Measurements from ENCODE around the gene ESRRA. TPM values are rescaled to one million over a fixed set of nuclear protein-coding genes. Genes with fewer than 3 reads are reported as not detected.

ESRRA gene
- total and polyA plus RNA-seq, 9 of the 15 experiments (the other 6 are each of a cell fraction or from before 2014, with no cell fraction given), result 0.27 to 89.7 (median 23.7) TPM

DNA sequence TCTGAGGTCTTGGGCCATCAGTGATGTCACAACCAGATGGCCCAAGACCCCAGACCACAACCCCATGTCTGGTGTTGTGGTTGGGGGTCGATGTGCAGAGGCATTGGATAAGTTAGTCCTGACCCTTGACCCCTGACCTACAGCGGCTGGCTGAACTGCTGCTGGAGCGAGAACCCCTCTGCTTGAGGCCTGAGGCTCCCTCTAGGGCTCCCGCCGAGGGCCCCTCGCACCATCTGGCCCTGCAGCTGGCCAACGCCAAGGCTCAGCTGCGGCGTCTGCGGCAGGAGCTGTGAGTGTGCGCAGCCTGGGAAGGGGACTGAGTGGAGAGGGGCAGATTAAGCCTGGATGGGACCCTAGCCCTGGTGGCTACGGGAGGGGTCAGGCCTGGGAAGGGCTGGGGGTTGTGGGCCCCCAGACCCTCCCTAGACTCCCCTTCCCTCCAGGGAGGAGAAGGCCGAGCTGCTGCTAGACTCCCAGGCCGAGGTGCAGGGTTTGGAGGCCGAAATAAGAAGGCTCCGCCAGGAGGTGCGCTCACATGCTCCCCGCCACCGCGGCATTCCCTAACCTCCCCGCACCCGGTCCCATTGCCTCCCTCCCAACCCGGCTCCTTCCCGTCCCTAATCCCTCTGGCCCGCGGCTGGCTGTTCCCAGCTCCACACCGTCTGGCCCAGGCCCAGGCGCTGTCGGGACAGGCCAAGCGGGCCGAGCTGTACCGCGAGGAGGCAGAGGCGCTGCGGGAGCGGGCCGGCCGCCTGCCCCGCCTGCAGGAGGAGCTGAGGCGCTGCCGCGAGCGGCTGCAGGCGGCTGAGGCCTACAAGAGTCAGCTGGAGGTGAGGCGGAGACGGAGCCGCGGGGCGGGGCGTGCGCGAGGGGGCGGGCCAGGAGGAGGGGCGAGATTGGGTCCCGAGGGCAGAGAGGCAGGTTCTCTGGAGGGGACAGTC, 36.8 kb downstream of the ESRRA start (continued):
- TF ChIP-seq, protein P1, sequence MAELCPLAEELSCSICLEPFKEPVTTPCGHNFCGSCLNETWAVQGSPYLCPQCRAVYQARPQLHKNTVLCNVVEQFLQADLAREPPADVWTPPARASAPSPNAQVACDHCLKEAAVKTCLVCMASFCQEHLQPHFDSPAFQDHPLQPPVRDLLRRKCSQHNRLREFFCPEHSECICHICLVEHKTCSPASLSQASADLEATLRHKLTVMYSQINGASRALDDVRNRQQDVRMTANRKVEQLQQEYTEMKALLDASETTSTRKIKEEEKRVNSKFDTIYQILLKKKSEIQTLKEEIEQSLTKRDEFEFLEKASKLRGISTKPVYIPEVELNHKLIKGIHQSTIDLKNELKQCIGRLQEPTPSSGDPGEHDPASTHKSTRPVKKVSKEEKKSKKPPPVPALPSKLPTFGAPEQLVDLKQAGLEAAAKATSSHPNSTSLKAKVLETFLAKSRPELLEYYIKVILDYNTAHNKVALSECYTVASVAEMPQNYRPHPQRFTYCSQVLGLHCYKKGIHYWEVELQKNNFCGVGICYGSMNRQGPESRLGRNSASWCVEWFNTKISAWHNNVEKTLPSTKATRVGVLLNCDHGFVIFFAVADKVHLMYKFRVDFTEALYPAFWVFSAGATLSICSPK (IDR thresholded peaks at IDR 0.05; ENCODE audit: borderline replicate concordance), result no peak
- TF ChIP-seq CEBPB (tag; IDR thresholded peaks at IDR 0.05), result no peak
- TF ChIP-seq ZNF408 (CRISPR knock-in tag; IDR thresholded peaks at IDR 0.05; ENCODE audit: low read depth), result no peak
- TF ChIP-seq BCL6 (CRISPR knock-in tag; IDR thresholded peaks at IDR 0.05), result no peak
- TF ChIP-seq POU5F1 (IDR thresholded peaks at IDR 0.05; ENCODE audit: borderline replicate concordance, low read depth, low read length, partially characterized antibody), result no peak
- TF ChIP-seq, protein P2, sequence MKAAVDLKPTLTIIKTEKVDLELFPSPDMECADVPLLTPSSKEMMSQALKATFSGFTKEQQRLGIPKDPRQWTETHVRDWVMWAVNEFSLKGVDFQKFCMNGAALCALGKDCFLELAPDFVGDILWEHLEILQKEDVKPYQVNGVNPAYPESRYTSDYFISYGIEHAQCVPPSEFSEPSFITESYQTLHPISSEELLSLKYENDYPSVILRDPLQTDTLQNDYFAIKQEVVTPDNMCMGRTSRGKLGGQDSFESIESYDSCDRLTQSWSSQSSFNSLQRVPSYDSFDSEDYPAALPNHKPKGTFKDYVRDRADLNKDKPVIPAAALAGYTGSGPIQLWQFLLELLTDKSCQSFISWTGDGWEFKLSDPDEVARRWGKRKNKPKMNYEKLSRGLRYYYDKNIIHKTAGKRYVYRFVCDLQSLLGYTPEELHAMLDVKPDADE (conservative IDR thresholded peaks at IDR 0.05; ENCODE audit: control insufficient read depth, low read depth, low read length), result no peak
- no peak for TF ChIP-seq POLR2H (tag; IDR thresholded peaks at IDR 0.05; ENCODE audit: low read depth)
- TF ChIP-seq SAFB2 (IDR thresholded peaks at IDR 0.05; ENCODE audit: borderline replicate concordance, low read depth, low read length, severe bottlenecking), result no peak
- no peak for TF ChIP-seq FOXK2 (conservative IDR thresholded peaks at IDR 0.05 in 1 of 2, IDR thresholded peaks at IDR 0.05 in 1 of 2; ENCODE audit: low read depth in 2 of 2)
- TF ChIP-seq CSDE1 (IDR thresholded peaks at IDR 0.05), result no peak
- no peak for TF ChIP-seq ZNF57 (CRISPR knock-in tag; IDR thresholded peaks at IDR 0.05)
- TF ChIP-seq CCNT2 (IDR thresholded peaks at IDR 0.05; ENCODE audit: borderline replicate concordance, extremely low read depth, insufficient read length, low read depth, low read length), result peak; percentile 91
- TF ChIP-seq, protein P3, sequence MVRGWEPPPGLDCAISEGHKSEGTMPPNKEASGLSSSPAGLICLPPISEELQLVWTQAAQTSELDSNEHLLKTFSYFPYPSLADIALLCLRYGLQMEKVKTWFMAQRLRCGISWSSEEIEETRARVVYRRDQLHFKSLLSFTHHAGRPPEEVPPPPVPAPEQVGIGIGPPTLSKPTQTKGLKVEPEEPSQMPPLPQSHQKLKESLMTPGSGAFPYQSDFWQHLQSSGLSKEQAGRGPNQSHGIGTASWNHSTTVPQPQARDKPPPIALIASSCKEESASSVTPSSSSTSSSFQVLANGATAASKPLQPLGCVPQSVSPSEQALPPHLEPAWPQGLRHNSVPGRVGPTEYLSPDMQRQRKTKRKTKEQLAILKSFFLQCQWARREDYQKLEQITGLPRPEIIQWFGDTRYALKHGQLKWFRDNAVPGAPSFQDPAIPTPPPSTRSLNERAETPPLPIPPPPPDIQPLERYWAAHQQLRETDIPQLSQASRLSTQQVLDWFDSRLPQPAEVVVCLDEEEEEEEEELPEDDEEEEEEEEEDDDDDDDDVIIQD (CRISPR knock-in tag; IDR thresholded peaks at IDR 0.05), result no peak
- TF ChIP-seq ZNF696 (CRISPR knock-in tag; conservative IDR thresholded peaks at IDR 0.05), result no peak
- TF ChIP-seq EP300 (IDR thresholded peaks at IDR 0.05; ENCODE audit: low read length), result no peak
- TF ChIP-seq DACH1 (IDR thresholded peaks at IDR 0.05; ENCODE audit: partially characterized antibody), result peak; percentile 94
- TF ChIP-seq SMAD1 (IDR thresholded peaks at IDR 0.05; ENCODE audit: low read depth, low read length, partially characterized antibody), result no peak
- peak; percentile 12 for TF ChIP-seq ZFP36 (IDR thresholded peaks at IDR 0.05; ENCODE audit: low read depth, low read length, partially characterized antibody)
- no peak for TF ChIP-seq KAT7 (CRISPR knock-in tag; IDR thresholded peaks at IDR 0.05; ENCODE audit: borderline replicate concordance)
- TF ChIP-seq MEF2A (IDR thresholded peaks at IDR 0.05; ENCODE audit: control insufficient read depth, low read depth, low read length), result no peak
- TF ChIP-seq SRF (CRISPR knock-in tag; IDR thresholded peaks at IDR 0.05), result no peak
- no peak for TF ChIP-seq CHD1 (IDR thresholded peaks at IDR 0.05; ENCODE audit: low read length)
